GM21723 (cell line): ENCODE results near the gene PKM.
"Not testable (repeated sequence)": the region's sequence is repeated elsewhere in the genome, so short reads cannot be mapped to it uniquely, and the experiment has no call there.

Experiments
- ATAC-seq: cut with Tn5 transposase; IDR thresholded peaks from one replicate; pipeline ENCODE4 v1.9.1; 2021; ENCODE audit warnings: mild to moderate bottlenecking, moderate library complexity; ENCODE audit not compliant: unreplicated experiment

Gene PKM

DNA sequence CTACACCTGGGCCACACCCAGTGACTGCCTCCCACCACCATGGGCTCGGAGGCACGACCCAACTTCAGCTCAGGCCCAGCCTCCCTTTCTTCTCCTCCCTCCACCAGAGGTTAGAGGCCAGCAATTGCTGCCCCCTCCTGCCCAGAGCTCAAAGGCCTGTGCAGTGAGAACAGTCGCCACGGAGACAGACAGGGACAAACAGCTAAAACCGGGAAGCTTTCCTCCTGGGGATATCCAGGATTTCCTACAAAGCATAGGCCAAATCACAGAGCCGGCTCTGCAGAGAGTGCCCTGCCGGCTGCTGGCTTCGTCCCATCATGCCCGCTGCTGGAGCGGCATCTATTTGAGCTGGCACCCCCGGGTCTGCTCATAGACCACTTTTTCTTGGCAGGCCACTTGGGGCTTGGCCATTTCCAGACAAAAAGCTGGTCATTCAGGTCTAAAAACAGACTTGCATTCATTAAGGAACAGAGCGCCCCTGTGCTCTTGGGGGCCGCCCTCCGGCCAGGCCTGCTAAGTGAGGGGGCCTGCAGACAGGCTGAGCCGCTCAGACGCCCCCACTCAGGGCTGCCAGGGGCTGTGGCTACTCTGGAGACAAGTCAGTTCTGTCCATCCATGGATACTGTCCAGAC lies 50.9 kb downstream of the PKM start:
- no peak for ATAC-seq

DNA sequence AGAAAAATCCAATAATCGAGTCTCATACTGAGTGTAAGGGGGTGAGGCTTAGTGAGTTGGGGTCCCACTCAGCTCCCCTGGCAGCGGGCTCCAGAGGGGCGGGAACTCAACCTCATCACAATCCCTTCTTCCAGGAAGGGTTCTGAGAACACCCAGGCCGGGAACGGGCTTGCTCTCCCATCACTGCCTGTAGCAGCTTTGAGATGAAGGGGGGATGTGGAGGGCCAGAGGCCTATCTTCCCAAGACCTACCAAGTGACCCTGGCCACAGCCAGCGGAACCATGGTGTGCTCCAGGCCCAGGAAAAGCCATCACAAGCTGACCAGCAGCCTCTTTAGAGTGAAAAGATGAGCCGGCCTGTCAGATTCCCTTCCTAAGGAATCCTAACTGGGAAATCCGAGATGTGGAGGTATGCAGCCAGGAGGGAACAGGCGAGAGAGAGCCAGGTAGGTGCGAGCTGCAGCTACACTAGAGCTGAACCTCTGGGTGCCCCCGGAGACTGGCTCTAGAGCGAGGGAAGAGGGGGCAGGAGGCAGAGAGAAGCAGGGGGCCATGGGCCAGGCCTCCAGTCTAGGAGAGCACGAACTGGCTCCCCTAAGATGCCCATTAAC lies 51.9 kb downstream of the PKM start:
- ATAC-seq = no peak

DNA sequence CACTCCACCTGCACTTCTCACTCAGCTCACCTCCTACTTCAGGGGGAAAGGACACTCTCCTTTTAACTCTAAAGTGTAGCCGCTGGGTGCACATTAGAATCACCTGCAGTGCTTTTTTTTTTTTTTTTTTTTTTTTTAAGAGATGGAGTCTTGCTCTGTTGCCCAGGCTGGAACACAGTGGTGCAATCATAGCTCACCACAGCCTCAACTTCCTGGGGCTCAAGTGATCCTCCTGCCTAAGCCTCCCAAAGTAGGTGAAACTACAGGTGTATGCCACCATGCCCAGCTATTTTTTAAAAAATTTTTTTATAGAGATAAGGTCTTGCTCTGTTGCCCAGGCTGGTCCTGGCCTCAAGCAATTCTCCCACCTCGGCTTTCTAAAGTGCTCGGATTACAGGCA lies 54.2 kb downstream of the PKM start:
- no peak for ATAC-seq

DNA sequence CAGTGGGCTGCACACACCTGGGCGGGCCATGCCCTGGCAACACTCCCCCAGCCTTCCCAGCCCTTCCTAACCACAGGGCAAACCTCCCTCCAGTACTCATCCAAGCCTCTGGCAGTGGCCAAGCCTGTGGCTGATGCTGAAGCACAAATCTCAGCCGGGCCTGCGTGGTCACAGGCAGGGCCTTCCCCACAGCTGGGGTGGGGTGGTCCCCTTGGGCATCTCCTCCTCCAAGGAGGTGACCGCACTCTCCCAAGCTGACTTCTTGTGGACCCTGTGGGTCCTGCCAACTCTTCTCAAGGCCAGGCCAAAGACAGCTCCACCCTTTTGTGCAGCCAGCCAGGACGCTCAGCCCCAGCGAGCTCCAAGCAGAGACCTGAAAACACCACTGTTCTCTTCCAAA lies 54.8 kb downstream of the PKM start:
- ATAC-seq = no peak

DNA sequence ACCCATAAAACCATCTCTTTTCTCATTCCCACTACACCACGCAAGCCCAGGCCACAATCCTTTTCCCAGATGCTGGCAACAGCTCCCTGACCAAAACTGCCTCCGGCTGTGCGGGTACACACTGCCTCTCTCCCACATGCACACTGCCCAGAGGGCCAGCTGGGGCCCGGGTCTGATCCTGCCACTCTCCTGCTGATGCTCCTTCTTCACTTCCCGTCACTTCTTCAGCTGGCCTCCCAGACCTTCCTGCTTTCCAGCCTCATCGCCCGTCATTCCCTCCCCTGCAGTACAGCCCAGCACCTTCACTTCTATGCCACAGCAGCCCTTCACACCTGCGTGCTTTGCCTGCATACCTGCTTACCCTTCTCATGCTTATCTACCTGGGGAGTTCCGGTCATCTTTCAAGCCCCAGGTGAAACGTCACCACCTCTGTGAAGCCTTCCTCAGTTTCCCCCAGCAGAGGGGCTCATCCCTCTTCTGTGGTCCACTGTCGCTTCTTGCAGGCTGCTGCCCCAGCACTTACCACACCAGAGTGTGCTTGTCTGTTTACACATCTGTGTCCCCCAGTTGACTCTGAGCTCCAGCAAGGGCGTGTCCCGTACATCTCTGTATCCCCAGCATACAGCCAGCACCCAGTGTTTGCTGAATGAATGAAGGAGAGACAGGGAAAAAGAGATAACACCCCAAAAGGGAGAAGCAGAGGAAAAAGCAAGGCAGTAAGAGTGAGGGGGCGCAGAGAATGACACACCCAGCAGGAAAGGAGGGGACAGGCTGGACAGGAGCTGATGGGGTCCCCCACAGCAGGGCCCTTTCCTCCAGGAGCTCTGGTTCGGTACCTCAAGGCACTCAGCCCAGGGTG lies 55.6 kb downstream of the PKM start:
- no peak for ATAC-seq

DNA sequence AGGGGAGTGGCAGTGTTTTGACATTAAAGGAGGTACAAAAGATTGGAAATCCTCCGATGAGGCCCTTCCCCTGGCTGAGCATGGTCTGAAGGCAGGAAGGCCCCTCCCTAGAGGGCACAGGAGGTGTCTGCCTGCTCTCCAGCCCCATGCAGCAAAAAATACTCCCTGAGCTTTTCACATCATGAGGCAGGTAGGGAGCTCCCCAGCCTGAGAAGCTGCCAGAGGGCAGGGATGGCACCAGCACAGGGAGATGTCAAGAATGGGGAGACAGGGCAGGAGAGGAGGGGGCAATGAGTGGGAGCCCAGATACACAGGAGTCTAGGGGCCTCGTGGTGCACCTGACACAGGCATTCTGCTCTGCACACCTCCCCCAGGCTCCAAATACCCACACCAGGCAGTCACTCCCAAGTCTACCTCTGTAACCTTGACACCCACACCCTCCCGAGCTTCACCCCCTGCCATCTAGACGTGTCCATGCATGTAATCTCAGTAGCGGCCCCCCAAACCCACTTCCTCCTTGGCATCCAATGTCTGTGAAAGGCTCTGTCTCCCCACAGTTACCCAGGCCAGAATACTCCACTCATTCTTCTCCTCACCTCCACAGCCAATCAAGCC lies 56.3 kb downstream of the PKM start:
- ATAC-seq = no peak

DNA sequence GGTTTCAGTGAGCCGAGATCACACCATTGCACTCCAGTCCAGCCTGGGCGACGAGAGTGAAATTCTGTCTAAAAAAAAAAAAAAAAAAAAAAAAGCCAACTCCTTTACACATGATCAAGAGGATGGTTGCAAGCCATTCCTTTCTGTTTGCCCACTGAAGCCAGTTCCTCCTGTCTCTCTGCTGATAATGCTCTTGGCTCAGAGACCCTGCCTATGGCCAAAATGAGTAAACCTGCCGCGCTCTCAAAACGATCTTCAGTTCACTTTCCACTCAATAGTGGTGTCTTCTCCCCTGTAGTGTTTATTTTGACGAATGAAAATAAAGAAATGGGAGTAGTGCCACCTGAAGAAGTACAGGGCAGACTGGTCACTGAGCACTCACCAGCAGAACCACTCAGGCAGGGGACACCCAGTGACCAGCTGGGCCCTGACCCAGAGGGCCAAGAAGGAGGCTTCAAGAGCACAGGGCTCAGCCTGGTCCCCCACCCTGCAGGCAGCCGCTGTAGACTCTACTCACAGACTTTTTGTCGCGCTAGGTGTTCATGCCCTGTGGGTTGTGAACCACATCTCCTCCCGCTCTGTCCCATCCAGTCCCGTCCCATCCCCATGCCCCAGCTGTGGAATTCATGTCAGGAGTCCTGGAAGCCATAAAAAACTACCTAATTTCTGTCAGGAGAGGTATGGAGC lies 57.0 kb downstream of the PKM start:
- ATAC-seq = no peak

DNA sequence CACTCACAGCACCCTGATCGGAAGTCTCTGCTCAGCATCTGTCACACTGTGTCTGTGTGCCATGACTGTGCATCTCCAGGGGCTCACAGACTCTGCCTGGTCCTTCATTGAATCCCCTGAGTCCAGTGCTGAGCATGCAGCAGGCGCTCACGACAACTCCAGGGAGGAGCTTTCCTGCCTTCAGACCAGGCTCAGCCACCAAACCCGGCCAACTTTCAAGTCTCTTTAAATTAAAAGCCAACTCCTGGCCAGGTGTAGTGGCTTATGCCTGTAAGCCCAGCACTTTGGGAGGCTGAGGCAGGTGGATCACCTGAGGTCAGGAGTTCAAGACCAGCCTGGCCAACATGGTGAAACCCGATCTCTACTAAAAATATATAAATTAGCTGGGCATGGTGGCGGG lies 57.6 kb downstream of the PKM start:
- no peak for ATAC-seq

DNA sequence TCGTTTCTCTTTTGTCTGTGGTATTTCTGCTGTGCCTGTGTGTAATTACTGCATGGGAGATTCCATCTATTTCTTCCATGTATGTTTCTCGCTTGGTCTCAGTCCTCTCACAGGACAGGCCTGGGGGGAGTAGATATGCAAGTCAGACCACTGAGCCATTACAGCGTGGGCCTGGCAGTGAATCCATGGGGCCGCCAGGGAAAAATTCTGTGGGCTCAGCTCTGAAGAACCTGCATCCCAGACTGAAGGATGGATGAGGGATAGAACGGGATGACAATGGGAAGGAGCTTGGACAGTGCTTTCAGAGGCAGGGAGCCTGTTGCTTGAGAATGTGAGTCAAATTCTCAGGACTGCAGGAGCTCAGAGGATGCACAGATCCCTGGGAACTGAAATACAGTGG lies 58.2 kb downstream of the PKM start:
- no peak for ATAC-seq

DNA sequence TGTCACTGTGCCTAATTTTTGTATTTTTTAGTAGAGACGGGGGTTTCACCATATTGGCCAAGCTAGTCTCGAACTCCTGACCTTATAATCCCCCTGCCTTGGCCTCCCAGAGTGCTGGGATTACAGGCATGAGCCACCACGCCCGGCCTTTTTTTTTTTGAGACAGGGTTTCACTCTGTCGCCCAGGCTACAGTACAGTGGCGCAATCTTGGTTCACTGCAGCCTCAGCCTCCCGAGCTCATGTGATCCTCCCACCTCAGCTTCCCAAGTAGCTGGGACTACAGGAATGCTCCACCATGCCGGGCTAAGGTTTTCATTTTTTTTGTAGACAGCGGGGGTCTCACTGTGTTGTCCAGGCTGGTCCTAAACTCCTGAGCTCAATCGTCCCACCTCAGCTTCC lies 59.0 kb downstream of the PKM start:
- not testable (repeated sequence) for ATAC-seq

DNA sequence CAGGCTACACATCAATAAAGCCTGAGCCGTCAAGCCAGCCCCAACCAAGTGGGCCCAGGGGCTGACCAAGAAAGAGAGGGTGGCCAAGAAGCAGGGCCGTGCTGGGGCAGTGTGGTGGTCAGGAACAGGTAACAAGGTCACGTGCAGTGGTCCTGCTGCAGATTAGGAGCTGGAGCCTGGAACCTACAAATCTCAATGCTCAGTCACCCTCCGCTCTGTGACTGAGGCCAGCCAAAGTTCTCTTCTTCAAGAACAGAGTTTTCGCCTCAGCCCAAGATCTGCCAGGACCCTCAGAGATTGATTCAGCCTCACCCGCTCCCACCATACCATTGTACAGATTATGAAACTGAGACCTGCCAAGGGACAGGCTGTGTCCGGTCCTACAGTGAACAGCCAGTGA lies 60.3 kb downstream of the PKM start:
- ATAC-seq = no peak

DNA sequence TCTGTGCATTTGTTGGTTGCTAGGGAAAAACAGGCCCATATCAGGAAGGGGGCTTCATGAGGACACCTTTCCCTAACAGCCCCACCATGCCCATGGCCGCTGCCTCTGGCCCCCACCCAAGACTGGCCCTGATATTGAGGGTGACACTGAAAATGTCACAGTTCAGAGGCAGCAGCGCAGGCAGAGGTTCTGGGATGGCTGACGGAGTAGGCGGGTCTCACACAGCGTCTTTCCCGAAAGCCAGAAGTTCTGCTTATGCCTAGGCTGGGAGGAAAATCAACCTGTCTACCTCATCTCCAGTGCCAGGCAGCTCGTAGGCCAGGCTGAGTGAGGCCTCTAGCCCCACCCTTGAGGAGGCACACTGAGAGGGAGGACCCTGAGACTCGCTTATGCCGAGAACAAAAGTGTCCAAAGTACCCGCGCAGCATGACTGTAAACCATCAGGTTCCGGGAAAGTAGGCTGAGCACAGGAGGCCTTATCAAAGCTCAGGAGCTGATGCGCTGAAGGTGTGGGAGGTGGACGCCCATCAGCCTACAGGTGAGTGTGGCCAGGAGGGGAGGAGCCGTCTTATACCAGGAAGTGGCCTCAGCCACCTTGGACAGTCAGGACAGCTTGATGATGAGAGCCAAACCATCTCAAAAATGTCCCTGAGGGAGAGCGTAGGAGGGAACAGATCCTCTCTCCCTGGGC lies 60.9 kb downstream of the PKM start:
- ATAC-seq = no peak

DNA sequence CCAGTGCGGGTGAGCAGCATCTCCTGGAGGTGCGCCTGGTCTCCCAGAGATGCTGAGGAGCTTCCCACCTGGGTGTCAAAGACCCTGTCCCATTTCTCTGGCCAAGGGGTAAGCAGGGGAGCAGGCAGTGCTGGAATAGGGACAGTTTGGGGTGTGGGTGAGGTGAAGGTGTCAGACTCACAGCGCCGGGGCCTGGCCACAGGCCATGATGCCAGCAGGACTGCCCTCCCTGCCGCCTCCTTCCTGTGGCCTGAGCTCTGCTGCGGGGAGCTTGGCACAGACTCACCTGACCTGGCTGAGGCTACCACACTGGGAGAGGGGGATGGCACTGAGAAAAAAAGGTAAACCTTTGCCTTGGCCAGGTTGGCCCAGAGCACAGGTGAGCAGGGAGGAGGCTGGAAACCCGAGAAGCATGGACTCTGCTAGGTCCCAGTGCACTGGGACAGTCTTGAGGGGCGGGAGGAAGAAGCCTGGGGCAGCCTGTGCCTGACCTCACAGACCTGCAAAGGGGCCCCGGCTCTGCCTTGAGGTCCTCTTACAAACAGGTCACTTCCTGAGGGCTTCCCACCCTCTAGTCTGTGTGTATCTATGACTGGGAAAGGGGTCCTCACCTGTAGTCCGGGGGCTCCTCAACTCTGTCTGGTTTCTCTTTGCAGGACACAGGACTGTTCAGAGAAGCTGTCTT lies 61.6 kb downstream of the PKM start:
- no peak for ATAC-seq

DNA sequence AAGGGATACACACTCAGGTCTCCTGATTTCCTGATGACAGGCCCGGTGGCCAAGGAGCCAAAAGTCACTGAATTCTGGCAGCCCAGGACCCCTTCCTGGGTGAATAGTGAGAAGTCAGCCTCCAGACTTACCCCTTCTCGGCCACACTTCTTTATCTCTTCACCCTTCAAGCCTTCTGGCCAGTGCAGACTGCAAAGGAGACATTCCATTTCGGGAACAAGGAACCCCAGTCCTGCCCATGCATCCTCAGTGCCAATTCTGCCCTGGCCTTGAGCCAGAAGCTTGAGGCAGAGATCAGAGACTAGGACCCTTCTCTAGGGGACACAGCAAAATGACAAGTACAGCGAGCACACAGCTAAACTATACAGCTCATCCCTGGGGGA lies 62.2 kb downstream of the PKM start:
- ATAC-seq = no peak

DNA sequence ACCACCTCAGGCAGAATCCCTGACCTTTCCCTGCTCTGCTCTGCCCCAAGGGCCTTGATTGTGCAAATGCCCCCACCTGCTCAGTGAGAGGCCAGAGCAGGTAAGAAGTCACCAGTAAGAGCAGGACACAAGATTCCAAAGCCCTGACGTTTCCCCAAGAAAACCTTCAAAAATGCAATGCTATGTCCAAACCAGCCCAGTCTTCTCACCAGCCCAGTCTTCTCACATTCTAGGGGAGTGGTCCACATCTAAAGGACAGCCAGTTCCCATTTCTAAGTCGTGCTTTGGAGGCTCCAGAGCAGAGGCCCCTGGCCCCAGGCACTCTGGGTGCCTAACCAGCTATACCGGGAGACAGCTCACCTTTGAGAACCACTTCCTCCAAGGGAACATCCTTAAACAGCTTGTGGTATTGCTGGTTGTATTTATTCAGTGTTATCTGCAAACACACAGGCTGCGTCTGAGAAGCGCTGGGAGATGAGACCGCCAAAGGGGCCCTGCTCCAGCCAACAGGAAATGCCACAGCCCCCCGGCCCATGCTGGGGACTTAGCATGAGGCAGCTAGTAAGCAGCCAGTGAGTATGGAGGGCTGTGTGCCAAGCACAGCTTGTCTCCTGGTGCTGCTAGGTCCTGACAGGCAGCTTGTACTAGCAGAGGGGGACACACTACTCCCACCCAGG lies 62.7 kb downstream of the PKM start:
- no peak for ATAC-seq

DNA sequence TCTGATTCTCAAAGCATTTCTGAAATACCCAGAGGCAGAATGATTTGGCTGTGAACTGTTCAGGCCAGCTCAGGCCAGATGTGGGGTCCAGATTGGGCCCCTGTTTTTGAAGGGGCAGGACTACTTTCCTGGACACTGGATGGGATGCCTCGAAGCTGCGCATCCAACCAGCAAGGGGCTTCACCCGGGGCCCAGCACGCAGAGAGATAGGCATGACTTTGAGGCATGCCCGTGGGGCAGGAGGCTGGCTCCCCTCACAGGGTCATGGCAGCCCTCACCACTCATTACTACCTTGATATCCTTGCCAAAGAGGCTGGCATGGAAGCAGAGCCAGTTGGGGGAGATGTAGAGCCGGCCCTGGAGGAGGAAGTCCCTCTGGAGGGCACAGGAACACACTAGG lies 63.5 kb downstream of the PKM start:
- no peak for ATAC-seq

DNA sequence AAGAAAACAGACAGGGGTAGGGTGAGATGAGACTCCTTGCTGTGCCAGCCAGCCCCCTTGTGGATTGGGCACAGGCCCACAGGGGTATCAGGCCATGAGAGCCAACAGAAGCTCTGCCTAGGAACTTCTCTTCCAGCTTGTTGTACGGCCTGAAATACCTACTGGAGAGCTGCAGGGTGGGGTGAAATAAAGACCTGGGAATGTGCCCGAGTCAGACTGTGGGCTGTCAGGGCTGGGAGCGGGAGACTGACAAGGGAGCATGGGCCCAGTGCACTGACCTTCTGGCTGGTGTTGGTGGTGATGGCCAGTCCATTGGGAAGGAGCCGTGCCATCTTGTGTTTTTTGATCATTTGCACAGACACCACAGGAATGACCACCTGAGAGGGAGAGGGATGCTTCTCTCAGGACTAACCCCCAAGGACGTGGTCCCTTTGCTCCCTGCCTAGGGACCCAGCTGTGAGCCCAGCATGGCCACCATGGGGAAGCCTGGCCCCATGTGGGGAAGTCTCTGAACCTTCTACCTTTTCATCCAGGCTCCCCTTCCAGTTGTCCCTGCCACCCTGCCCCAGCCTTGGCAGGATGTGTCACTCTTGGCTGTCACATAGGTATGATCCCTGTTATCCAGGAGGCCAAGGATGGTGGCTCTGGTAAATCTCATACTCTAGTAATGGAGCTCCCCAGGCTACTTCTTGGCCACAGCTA lies 64.1 kb downstream of the PKM start:
- ATAC-seq = no peak

DNA sequence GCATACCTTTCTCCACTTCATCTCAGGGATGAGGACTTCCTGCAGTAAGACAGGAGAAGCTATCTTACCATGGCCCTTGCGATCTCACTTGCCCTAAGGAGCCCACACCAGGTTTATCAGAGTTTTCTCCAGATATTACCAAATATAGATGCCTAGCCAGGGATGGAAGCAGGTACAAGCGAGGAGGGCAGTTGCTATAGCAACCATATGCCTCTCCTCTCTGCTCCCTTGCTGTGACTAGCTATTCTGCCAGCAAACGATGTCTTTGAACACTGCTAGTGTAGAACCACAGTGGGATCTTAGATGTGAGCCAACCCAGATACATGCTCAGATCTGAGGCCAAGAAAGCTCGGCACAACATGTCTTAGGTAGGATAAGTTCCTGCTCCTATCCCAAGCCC lies 67.3 kb downstream of the PKM start:
- no peak for ATAC-seq

DNA sequence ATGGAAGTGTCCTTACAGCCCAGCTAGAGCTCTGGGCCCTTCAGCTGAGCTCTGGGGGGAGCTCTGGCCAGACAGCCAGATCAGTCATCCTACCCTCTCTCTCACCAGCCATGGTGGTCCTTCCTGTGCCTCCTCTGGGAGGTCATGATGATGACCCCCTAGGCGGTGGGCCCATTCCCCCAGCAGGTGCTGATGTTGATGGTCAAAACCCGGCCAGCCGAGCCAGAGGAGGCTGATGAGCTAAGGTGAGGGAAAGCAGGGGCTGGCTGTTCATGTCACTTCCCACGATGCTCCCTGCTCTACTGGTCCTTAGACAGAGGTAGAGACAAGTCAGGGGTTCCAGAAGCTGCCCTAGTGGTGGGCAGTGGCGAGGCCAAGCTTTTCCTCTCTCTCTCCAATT lies 68.4 kb downstream of the PKM start:
- ATAC-seq = no peak
